ENCODE data around the gene POLQ.
"Not testable (repeated sequence)": the region's sequence is repeated elsewhere in the genome, so short reads cannot be mapped to it uniquely, and the experiment has no call there.

Gene POLQ

DNA sequence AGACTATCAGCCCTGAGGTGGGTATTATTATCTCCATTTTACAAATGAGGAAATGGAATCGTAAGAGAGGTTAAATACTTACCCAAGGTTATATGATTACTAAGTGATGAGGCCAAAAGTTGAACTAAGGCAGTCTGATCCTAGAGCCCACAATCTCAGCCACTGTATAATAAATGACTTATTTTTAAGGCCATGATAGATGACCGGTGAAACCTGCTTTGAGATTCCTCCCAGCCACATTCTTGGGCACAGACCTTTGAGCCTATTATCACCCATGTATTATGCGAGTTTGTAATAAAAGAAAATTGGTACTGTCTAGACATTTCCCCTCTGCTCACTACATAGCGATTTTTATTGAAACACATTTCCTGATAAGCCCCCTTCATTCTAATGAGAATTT lies 37.4 kb downstream of the POLQ start:
- no peak for DNase-seq (ENCODE audit: low read depth)

DNA sequence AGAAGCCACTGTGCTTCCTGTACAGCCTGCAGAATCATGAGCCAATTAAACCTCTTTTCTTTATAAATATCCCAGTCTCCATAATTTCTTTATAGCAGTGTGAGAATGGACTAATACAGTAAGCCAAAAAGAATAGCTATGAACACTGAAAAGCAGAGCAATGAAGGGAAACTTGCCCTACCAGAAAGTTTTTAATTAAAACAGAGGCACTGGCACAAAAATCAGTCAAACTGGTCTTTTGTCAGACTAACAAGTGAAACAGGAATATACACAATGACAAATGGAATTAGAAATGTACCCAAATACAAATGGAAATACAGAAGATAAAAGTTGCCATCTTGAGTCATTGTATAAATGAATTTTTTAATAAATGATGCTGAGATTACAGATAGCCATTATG lies 40.5 kb downstream of the POLQ start:
- DNase-seq (ENCODE audit: low read depth) = no peak

DNA sequence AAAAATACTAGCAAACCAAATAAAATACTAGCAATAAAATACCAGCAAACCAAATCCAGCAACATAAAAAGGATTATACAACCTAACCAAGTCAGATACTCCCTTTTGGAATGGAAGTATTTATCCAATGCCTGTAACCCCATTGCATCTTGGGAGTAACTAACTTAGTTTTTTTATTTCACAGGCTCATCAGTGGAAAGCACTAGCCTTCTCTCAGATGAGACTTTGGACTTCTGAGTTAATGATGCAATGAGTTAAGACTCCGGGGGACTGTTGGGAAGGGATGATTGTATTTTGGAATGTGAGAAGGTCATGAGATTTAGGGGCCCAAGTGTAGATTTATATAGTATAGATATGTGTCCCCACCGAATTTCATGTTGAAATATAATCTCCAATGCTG lies 41.2 kb downstream of the POLQ start:
- no peak for DNase-seq (ENCODE audit: low read depth)

- DNase-seq (ENCODE audit: low read depth) = no peak
Observed at GRCh38 chr3:121496786-121497185, 49.0 kb downstream of the POLQ start.

GRCh38 chr3:121493431-121493830 lies 52.4 kb downstream of the POLQ start:
- no peak for DNase-seq (ENCODE audit: low read depth)

- no peak for DNase-seq (ENCODE audit: low read depth)
Observed at GRCh38 chr3:121491683-121492320, 54.0 kb downstream of the POLQ start.

DNA sequence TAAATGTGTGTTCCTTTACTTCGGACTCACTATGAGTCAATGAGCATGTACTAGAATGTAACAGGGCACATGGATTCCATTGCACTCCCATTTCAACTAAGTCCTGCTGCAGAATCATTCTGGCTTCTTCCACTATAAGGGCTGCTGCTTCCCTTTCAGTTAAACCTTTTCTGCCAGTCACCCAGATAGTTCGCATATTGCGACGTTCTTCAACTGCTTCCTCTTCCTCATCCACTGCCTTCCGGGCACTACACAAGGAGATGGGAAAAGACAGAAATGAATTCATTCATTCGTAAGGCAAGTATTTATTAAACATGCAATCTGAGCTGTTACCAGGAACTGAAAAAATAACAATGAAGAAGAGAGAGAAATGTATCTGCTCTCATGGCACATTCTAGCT lies 55.6 kb downstream of the POLQ start:
- no peak for DNase-seq (ENCODE audit: low read depth)

DNA sequence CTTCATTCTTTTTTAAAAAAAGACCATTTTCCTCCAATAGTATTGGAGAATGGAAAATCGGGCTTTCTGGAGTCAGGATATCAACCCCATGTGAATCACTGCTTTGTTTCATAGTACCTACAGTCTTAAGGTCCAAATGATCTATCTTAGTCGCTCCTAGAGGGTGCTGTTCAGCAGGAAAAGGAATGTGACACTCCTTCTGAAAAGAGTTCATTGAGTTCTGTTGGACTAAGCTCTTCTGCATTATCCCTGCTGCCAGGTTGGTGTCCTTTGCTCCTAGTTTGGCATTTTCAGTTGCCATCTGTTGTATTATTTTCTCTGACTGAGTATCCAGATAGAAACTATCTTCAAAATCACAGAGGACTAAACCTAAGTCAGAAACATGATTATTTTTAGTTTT lies 57.2 kb downstream of the POLQ start:
- no peak for DNase-seq (ENCODE audit: low read depth)

DNA sequence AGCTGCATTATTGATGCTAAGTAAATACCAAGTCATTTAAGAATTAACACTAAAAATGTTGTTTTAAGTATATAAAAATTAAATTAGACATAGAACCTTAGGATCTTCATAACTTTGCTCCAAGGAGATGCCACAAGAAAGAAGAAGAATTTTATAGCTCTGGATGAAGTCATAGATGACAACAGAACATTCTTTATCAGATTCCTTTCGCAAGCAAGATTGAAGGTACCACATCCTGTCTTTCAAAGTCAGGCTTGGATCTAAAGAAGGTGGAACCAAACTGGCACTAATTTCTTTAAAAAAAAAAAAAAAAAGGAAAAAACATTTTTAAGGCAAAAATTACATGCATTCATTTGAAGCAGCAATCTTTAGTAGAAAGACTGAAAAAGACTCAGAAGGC lies 62.5 kb downstream of the POLQ start:
- no peak for DNase-seq (ENCODE audit: low read depth)

GRCh38 chr3:121482660-121483059 lies 63.1 kb downstream of the POLQ start:
- no peak for DNase-seq (ENCODE audit: low read depth)

DNA sequence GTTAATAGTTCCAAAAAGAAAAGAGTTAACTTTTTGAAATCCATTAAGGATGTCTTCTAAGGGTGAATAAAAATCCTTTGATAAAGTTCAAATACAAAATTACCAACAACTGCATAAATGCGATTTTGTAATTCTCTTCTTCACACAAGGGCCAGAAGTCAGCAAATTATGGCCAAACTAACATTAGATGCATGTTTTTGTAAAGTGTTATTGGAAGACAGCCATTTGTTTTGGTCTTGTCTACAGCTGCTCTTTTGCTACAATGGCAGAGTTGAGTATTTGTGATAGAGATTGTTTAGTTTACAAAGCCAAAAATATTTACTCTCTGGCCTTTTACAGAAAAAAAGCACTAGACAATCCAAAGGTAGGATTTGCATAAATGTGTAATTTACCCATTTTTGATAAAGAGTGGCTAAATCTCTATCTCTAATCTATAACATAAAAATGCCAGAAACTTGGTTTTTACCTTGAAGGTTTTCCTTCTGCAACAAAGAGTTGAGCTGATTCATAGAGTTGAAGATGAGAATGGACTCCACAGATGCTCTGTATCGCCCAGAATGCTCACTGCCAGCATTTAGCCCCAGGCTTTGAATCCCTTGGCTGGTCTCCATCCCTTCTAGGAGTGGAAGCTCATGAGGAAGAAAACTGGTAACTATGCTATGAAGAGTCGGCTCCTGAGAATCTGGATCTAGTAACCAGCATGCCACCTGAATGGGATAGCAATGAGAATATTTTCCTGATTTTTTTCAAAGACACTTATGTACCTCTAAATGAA lies 64.5 kb downstream of the POLQ start:
- no peak for DNase-seq (ENCODE audit: low read depth)

- no peak for DNase-seq (ENCODE audit: low read depth)
Observed at GRCh38 chr3:121477589-121477988, 68.2 kb downstream of the POLQ start.

- no peak for DNase-seq (ENCODE audit: low read depth)
Observed at GRCh38 chr3:121473001-121473400, 72.8 kb downstream of the POLQ start.

DNA sequence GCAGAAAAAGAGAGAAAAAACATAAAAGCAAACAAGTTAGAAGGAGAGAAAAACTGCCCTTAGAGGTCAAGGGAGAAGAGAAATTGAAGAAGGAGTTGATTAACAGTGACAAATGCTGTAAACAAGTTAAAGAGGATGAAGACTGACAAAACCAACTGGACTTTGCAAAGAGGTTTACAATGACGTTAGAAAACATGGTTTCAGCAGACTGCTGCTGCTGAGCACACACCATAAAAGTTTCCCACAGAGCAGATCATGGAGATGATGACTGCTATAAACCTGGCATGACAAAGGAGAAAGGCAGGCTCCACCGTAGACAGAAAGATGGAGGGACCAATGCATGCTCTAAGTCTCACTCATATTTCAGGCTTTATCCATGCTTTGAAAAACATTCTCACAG lies 78.7 kb downstream of the POLQ start:
- no peak for DNase-seq (ENCODE audit: low read depth)

GRCh38 chr3:121463745-121464144 lies 82.0 kb downstream of the POLQ start:
- no peak for DNase-seq (ENCODE audit: low read depth)

GRCh38 chr3:121462565-121462964 lies 83.2 kb downstream of the POLQ start:
- DNase-seq (ENCODE audit: low read depth) = no peak

DNA sequence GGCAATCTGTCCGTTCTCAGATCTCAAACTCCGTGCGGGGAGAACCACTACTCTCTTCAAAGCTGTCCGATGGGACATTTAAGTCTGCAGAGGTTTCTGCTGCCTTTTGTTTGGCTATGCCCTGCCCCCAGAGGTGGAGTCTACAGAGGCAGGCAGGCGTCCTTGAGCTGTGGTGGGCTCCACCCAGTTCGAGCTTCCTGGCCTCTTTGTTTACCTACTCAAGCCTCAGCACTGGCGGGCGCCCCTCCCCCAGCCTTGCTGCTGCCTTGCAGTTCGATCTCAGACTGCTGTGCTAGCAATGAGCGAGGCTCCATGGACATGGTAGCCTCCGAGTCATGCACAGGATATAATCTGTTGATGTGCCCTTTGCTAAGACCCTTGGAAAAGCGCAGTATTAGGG lies 94.0 kb downstream of the POLQ start:
- DNase-seq (ENCODE audit: low read depth) = not testable (repeated sequence)

- DNase-seq (ENCODE audit: low read depth) = no peak
Observed at GRCh38 chr3:121443456-121443855, 102.3 kb downstream of the POLQ start.

DNA sequence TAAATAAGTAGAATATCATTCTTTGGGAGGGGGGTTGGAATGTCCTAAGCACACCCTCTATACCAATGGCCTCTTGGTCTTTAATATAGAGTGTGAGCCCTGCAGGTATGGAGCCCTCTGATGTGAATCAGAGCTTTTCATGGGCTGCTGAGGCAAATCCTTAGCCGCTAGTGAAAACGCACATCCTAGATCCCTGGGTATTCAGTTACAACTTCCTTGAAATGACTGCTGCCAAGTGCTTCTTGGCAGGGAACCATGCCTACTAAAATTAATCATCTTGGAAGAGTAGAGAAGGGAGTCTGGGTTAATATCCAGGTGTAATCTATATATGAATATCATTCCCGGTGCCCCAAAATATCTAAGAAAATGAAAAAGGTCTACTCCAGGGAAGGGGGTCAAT lies 109.1 kb downstream of the POLQ start:
- DNase-seq (ENCODE audit: low read depth) = no peak

GRCh38 chr3:121436074-121436473 lies 109.7 kb downstream of the POLQ start:
- no peak for DNase-seq (ENCODE audit: low read depth)

GRCh38 chr3:121431726-121432517 lies 113.9 kb downstream of the POLQ start:
- peak; percentile 2 for DNase-seq (ENCODE audit: low read depth)

DNA sequence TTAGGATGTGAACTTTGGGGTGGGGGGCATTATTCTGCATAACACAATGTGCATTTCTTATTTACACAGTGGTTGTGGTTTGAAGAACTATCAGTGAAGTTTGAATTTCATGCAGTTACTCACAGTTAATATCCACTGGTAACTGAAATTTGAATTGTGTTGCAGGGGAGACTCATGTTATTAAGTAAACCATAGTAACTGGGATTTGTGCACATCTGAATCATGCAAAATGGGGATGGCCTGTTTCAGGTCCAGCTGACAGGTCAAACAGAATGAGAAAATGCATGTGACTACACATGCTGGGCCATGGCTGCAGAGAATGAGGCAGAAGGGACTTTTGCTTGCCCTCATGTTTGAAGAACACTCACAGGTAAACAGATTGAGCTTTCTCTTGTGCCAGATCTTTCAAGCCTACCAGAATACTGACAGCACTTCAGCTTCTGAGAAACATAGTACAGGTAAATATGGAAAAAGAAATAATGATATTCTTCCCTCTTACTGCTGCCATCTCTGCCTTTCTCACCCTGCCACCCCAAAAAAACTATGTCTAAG lies 115.0 kb downstream of the POLQ start:
- DNase-seq (ENCODE audit: low read depth) = no peak

GRCh38 chr3:121424549-121424948 lies 121.2 kb downstream of the POLQ start:
- no peak for DNase-seq (ENCODE audit: low read depth)

Data from stimulated activated CD8-positive, alpha-beta memory T cell treated with anti-CD3 and anti-CD28 coated beads, Interleukin-15, amount 100 ng/mL, for 24 hours (primary cell).